Stomach (tissue), 9 donors: ENCODE results near the gene B3GNT3. TPM values are rescaled to one million over a fixed set of nuclear protein-coding genes. Genes with fewer than 3 reads are reported as not detected.

ENCODE experiments used
- DNase-seq, 2 donors: peaks; one replicate each; pipeline versions ENCODE4 v3.0.0 to v3.0.0-alpha.2; 2013 to 2019
- H3K27ac ChIP-seq, 5 donors: fragments of 200-600 bp in 4 of 5; sonication (generic) in 4 of 5; one replicate each; pipeline ENCODE4 v1.5.1; 2013 to 2019; ENCODE audit warnings: mild to moderate bottlenecking in 1 of 5, moderate library complexity in 1 of 5
- H3K27me3 ChIP-seq, 3 donors: fragments of 200-600 bp; sonication (generic); one replicate each; pipeline ENCODE4 v1.5.1; 2017 to 2019; ENCODE audit warnings: mixed run types in 1 of 3
- H3K36me3 ChIP-seq, 4 donors: fragments of 200-600 bp; sonication (generic); 1 replicate in 3 of 4; 2 replicates in 1 of 4; pipeline ENCODE4 v1.5.1; 2016 to 2019
- H3K4me1 ChIP-seq, 4 donors: fragments of 200-600 bp; sonication (generic); one replicate each; pipeline ENCODE4 v1.5.1; 2016 to 2019
- H3K4me3 ChIP-seq, 4 donors: fragments of 200-600 bp; sonication (generic) in 3 of 4; one replicate each; pipeline ENCODE4 v1.5.1; 2016 to 2019; ENCODE audit warnings: mild to moderate bottlenecking in 1 of 4
- H3K9me3 ChIP-seq, 4 donors: fragments of 200-600 bp; sonication (generic); one replicate each; pipeline ENCODE4 v1.5.1; 2016 to 2019
- CTCF ChIP-seq, 7 experiments: fragments of 450-650 bp in 4 of 7; fragments of 200-600 bp in 3 of 7; sonication (generic) in 3 of 7; IDR thresholded peaks; one replicate each; pipeline ENCODE4 v1.5.1; 2016 to 2019; ENCODE audit warnings: antibody characterized with exemption in 7 of 7, control low read depth in 2 of 7, mild to moderate bottlenecking in 1 of 7
- EP300 ChIP-seq: sonication (generic); formaldehyde crosslinking; IDR thresholded peaks from one replicate; pipeline ENCODE4 v1.6.1; 2017; ENCODE audit warnings: antibody characterized with exemption
- POLR2A ChIP-seq, 4 donors: fragments of 450-650 bp; IDR thresholded peaks; one replicate each; pipeline ENCODE4 v1.6.1; 2016; ENCODE audit warnings: antibody characterized with exemption in 4 of 4, control low read depth in 2 of 4, mild to moderate bottlenecking in 1 of 4, moderate library complexity in 1 of 4
- POLR2AphosphoS5 ChIP-seq, 3 donors: sonication (generic); formaldehyde crosslinking; IDR thresholded peaks; one replicate each; pipeline ENCODE4 v1.6.1; 2016; ENCODE audit warnings: antibody characterized with exemption in 3 of 3
- WGBS, 5 donors: extraction: QIAGEN DNeasy Blood & Tissue Kit in 3 of 5; methylation state at CpG; one replicate each; pipeline versions ENCODE4 v1.1.5 to v1.1.7; 2013 to 2018; 5-methylcytosine and 5-hydroxymethylcytosine counted together
- intact Hi-C: fragments of 100-400 bp; cut with DNase I; formaldehyde crosslinking; loops from one replicate; pipeline ENCODE4 v1.15.1; 2023; ENCODE audit warnings: low total_unique reads
- polyA plus RNA-seq, 3 donors: library from polyadenylated mRNA; stranded (reverse); fragments of 200-250 nt; gene quantifications; one replicate each; pipeline ENCODE4 v1.2.3, GENCODE V29; 2013
- total RNA-seq, 5 donors: library from RNA; depleted of rRNA; stranded (reverse); fragments of >200 nt; gene quantifications; one replicate each; pipeline versions ENCODE4 v1.1.0 to v1.2.3, GENCODE V29; 2014 to 2016
- donor health status: healthy with polysubstance abuse.
- donor health status: Bipolar disorder and iron deficiency.
- donor health status: healthy.

Gene B3GNT3
- total and polyA plus RNA-seq, 8 donors: 11.3 to 117 (median 20.2) TPM

GRCh38 chr19:17860331-17860992 lies 65.5 kb downstream of the B3GNT3 start:
- H3K4me1 ChIP-seq: peaks cover 33 to 62% (median 51%) of the 10 kb centered on the region in 4 donors
- peaks cover 32 to 48% (median 44%) of the 10 kb centered on the region in 4 donors for H3K36me3 ChIP-seq
- intact Hi-C loops: loop anchor here (5.0 to 10.0 kb wide), 2 partner anchors 77 to 134 kb away; no protein-coding TSS in a partner anchor
- H3K4me3 ChIP-seq: peak overlapping the region; percentile 94 to 100 (median 98)
- DNase-seq: peak in 1 of 2 donors; percentile 41
- no peaks in the 10 kb centered on the region for H3K9me3 ChIP-seq
- TF ChIP-seq POLR2A (IDR thresholded peaks at IDR 0.05) (no peak), CTCF (IDR thresholded peaks at IDR 0.05) (no peak), POLR2AphosphoS5 (IDR thresholded peaks at IDR 0.05) (no peak), EP300 (no peak)
- no peaks in the 10 kb centered on the region for H3K27me3 ChIP-seq
- 1 to 2% (median 1%) methylated on average over 15 to 22 of the region's 22 CpGs for WGBS, 5 donors
- H3K27ac ChIP-seq: peak overlapping the region; percentile 87 to 98 (median 94)

GRCh38 chr19:17860993-17861360 lies 66.0 kb downstream of the B3GNT3 start:
- peaks cover 33 to 62% (median 53%) of the 10 kb centered on the region in 4 donors for H3K4me1 ChIP-seq
- H3K4me3 ChIP-seq: peak overlapping the region; percentile 94 to 100 (median 98)

GRCh38 chr19:17861542-17862402 lies 66.8 kb downstream of the B3GNT3 start:
- Histone ChIP-seq H3K4me3 (peak overlapping the region in 3 of 4 donors; percentile 98 to 100 (median 99)), H3K27ac (peak overlapping the region in 4 of 5 donors; percentile 91 to 98 (median 94)), H3K4me1 (peaks cover 33 to 70% (median 57%) of the 10 kb centered on the region in 4 donors), H3K27me3 (no peaks in the 10 kb centered on the region), H3K9me3 (no peaks in the 10 kb centered on the region), H3K36me3 (peaks cover 32 to 51% (median 50%) of the 10 kb centered on the region in 4 donors)
- no peak for DNase-seq
- intact Hi-C loops: loop anchor here (5.0 to 10.0 kb wide), 2 partner anchors 76 to 133 kb away; no protein-coding TSS in a partner anchor
- TF ChIP-seq CTCF (IDR thresholded peaks at IDR 0.05) (no peak), POLR2AphosphoS5 (IDR thresholded peaks at IDR 0.05) (no peak), POLR2A (IDR thresholded peaks at IDR 0.05) (no peak), EP300 (no peak)
- WGBS, 5 donors: 69 to 78% (median 71%) methylated on average over 14 to 23 of the region's 23 CpGs

More at GRCh38 chr19:17860993-17861360, 66.0 kb downstream of the B3GNT3 start:
- 23 to 41% (median 39%) methylated on average over 7 of the region's 7 CpGs for WGBS, 5 donors
- H3K36me3 ChIP-seq: peaks cover 32 to 51% (median 48%) of the 10 kb centered on the region in 4 donors
- DNase-seq: no peak
- TF ChIP-seq POLR2A (IDR thresholded peaks at IDR 0.05): no peak
- TF ChIP-seq CTCF (IDR thresholded peaks at IDR 0.05): no peak
- no peak for TF ChIP-seq POLR2AphosphoS5 (IDR thresholded peaks at IDR 0.05)
- no peak for TF ChIP-seq EP300
- H3K9me3 ChIP-seq: no peaks in the 10 kb centered on the region
- peak overlapping the region; percentile 87 to 98 (median 94) for H3K27ac ChIP-seq
- intact Hi-C loops: loop anchor here (5.0 to 10.0 kb wide), 2 partner anchors 76 to 134 kb away; no protein-coding TSS in a partner anchor
- no peaks in the 10 kb centered on the region for H3K27me3 ChIP-seq
